Fibroblast of mammary gland (primary cell): ENCODE data around the gene GPR84.

ENCODE experiments used
- DNase-seq: peaks from one replicate; pipeline ENCODE4 v3.0.0-alpha.2; 2010; ENCODE audit warnings: low read depth
- H3K4me3 ChIP-seq: 2 replicates; pipeline ENCODE4 v1.5.1; 2011; ENCODE audit warnings: low read depth, mild to moderate bottlenecking, low read length, moderate library complexity; ENCODE audit not compliant: control insufficient read depth
- CTCF ChIP-seq: conservative IDR thresholded peaks from 2 replicates; pipeline ENCODE4 v1.5.1; 2011; ENCODE audit warnings: low read depth, low read length, inconsistent platforms; ENCODE audit not compliant: control insufficient read depth, insufficient read depth

The GPR84 gene

GRCh38 chr12:54369597-54370131 lies 5.4 kb upstream of the GPR84 start:
- peak overlapping the region; percentile 41 for H3K4me3 ChIP-seq
- TF ChIP-seq CTCF, result no peak
- DNase-seq, result no peak

GRCh38 chr12:54368709-54369596 lies 4.7 kb upstream of the GPR84 start:
- DNase-seq, result peak; percentile 88
- peak; percentile 92 for TF ChIP-seq CTCF
- peak overlapping the region; percentile 32 for H3K4me3 ChIP-seq

- TF ChIP-seq CTCF, result no peak
- H3K4me3 ChIP-seq, result no peak overlapping the region
- no peak for DNase-seq
Measured at GRCh38 chr12:54368025-54368708, 3.9 kb upstream of the GPR84 start.

DNA sequence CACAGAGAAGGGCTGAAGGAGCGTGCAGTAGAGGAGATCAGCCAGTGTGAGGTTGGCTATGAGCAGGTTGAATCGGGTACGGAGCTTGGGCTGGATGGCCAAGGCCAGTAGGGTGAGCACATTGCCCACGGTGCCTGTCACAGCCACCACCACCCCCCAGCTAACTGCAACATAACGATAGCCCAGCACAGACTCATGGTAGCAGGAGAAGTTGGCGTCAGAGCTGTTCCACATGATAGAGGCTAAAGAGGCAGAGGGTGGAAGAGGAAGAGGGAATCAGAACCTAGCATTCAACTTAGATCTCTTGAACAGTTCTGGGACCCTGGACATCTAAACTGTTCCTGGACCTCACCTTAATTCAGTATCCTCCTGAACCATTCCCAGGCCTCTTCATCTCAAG lies 668 bp downstream of the GPR84 start:
- no peak for TF ChIP-seq CTCF
- no peak for DNase-seq
- no peak overlapping the region for H3K4me3 ChIP-seq

DNA sequence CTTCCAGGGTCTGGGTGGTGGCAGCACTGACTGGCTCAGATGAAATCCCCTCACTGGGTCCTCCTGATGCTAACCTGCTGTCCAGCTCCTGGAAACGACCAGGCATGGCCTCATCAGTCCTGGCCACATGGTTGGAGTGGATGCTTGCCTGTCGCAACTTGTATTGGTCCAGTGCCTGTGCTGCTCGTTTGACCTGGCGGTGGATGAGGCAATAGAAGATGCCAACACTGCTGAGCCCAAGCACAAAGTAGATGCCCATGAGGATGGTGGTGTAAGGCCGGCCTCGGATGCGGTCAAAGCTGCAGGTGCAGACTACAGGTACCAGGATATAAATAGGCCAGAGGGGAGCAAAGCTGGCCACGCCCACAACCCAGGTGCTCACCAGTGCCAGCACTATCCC lies 1.2 kb downstream of the GPR84 start:
- DNase-seq, result no peak
- no peak for TF ChIP-seq CTCF
- no peak overlapping the region for H3K4me3 ChIP-seq

DNA sequence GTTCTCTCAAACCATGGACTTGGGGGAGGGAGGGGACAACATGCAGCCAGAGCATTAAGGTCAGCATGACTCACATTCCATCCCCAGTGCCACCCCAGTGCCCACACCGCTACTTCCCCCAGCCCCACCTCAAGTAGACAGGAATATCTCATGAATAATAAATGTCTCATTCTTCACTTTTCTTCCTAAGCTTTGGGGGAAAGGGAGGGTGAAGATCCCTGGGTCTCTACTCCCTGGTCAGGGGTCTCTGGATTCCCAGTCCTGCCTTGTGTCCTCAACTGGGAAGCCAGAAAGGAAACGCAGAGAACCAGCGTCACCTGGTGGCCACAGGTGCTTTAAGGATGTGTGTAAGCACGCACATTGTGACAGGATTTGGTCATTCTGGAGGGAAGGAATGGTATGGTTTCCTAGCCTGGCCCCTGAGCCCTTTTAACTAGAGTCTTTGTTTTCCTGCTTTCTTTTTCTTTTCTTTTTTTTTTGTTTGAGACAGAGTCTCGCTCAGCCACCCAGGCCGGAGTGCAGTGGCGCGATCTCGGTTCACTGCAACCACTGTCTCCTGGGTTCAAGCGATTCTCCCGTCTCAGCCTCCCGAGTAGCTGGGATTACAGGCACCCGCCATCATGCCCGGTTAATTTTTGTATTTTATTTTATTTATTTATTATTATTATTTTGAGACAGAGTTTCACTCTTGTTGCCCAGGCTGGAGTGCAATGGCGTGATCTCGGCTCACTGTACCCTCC lies 3.4 kb downstream of the GPR84 start:
- no peak overlapping the region for H3K4me3 ChIP-seq
- peak; percentile 88 for TF ChIP-seq CTCF
- DNase-seq, result peak; percentile 83
